ENCODE data around the gene SPATA31A3.
"Not testable (repeated sequence)": the region's sequence is repeated elsewhere in the genome, so short reads cannot be mapped to it uniquely, and the experiment has no call there.

The SPATA31A3 gene

DNA sequence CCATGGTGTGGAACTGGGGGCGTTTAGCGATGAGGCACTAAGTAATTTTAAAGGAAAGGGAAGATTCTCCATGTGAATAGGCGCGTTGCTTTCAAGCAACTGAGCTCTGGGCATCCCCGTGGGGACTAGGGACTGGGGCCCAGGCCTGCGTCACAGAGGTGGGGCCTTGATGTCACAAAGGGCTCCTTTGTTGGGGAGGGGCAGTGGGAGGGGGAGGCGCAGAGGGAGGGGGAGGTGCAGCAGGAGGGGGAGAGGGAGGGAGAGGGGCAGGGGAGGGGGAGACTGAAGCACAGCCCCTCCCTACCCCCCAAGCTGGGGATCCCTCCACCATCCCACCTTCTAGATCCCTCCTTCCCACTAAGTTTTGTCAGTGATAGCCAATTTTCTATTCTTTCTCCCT lies at the start of gene SPATA31A3:
TSS of gene SPATA31A3 (minus strand) at position 101 of the 400 bp plus-strand sequence. CDS start at position 72, 29 bp downstream.
- not testable (repeated sequence) for DNase-seq

DNA sequence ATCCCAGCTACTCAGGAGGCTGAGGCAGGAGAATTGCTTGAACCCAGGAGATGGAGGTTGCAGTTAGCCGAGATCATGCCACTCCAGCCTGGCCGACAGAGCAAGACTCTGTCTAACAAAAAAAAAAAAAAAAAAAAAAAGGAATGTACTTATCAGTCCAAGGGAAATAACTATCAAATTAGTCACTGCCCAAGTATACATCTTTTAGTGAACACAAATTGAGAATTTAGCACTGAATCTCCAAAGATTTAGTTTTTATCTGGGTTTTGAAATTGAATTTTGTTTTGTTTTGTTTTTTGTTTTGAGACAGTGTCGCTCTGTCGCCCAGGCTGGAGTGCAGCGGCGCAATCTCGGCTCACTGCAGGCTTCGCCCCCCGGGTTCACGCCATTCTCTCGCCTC lies 39.8 kb downstream of the SPATA31A3 start:
- DNase-seq = not testable (repeated sequence)

DNA sequence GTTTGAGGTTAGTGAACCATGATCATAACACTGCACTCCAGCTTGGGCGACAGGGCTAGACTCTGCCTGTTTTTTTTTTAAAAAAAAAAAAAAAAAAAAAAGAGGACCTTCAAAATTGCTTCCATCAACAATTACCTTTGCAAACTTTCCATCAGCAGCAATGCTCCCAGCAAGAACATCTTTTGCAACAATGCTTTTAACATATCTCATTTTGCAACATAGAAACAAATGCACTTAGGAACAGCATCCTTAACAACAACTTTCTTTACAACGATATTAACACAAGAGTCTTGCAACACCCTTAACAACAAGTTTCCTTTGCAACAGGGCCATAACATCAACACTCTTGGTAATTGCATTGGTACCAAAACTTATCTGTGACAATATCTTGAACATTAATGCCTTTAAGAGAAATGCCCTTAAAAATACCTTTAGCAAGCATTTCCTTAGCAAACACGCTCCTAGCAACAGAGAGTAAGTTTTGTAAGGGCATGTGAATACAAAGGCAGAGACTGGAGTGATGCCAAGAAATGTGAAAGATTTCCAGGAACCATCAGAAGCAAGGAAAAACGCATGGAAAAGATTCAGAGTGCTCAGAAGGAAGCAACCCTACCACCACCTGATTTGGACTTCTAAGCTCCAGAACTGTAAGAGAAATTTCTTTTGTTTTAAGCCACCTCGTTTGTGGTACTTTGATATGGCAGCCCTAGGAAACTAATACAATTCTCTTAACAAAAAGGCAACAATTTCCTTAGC lies 49.8 kb downstream of the SPATA31A3 start:
- not testable (repeated sequence) for DNase-seq

DNA sequence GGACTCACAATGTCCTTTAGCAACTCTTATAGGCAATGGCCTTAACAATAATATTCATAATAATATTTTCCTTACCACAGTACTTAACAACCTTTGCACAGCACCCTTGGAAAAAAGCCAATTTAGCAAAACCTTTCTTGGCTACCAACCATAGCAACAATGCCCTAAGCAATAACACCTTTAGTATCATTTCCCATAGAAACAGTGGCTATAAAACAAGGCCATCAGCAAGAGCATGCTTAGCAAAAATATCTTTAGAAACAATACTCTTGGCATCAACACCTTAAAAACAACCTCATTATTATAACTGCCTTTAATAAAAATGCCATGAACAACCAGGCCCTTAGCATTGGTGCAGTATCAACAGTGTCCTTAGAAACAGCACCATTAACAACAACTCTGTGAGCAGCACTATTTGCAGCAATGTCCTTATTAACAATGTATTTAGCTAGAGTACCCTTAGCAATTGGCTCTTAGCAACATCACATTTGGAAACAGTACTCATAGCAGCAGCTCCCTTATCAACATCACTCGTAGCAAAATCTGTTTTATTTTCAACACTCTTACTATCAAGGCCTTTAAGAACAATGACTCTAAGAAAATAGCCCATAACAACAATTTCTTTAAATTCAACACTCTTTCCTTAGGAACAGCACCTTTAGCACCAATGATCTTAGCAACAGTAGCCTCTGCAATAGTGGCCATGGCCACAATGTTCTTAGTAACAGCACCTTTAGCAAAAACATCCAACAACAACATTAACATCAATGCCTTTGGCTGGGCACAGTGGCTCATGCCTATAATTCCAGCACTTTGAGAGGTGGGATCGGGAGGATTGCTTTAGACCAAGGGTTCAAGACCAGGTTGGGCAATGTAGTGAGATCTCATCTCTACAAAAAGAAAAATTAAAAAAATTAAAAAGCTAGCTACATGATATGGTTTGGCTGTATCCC lies 52.2 kb downstream of the SPATA31A3 start:
- DNase-seq = not testable (repeated sequence)

DNA sequence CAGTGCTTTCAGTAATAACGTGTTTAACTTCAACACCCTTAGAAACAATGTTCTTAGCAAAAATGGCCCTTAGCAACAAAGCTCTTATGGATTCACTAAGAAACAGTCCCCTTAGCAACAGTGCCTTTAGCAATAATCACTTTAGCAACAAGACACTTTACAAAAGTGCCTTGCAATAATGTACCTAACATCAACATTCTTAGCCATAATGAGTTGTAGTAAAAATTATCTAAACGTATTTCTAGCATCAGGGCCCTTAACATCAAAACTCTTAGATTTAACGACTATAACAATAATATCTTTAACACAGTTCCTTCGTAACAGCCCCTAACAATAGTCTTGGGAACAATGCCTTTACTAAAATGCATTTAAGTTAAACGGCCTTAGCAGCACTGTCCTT lies 54.0 kb downstream of the SPATA31A3 start:
- DNase-seq = not testable (repeated sequence)

DNA sequence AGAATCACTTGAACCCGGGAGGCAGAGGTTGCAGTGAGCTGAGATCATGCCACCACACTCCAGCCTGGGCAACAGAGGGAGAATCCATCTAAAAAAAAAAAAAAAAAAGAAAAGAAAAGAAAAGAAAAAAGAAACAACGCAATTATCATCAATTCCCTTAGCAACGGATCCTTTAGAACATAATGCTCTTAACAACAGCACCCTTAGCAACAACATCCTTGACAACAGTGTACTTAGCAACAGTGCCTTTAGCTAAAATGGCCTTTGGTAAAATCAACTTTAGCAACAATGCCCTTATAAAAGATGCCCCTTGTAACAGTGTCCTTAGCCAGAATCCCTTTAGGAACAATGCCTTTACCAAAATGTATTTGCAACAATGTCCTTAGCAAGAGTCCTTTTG lies 54.7 kb downstream of the SPATA31A3 start:
- not testable (repeated sequence) for DNase-seq
